SK-N-SH (cell line): ENCODE data around the gene MORN2. TPM values are rescaled to one million over a fixed set of nuclear protein-coding genes. Genes with fewer than 3 reads are reported as not detected.

Experiments
- CTCF ChIA-PET: fragments of 300-600, 350-600 bp; formaldehyde crosslinking; extraction: SDS; loops from one replicate; lab custom pipeline; 2021; lab: Yijun Ruan, JAX
- POLR2A ChIA-PET: fragments of 350-600 bp; sonication (Branson Sonifier 250); formaldehyde crosslinking; extraction: SDS; loops from one replicate; lab custom pipeline; 2020; ENCODE audit warnings: antibody characterized with exemption, inconsistent platforms; lab: Yijun Ruan, JAX
- DNase-seq: peaks from one replicate; pipeline ENCODE4 v3.0.0; 2012
- H2AFZ ChIP-seq: fragments of 200-600 bp; sonication (generic); 2 replicates; pipeline ENCODE4 v1.8.1; 2016; ENCODE audit warnings: antibody characterized with exemption, mild to moderate bottlenecking, low read depth
- H3F3A ChIP-seq: fragments of 200-600 bp; sonication (generic); replicated peaks from 2 replicates; pipeline ENCODE3; 2016; ENCODE audit warnings: antibody characterized with exemption, mild to moderate bottlenecking; ENCODE audit not compliant: insufficient read depth
- H3K27ac ChIP-seq, 2 experiments: fragments of 200-500 bp in 1 of 2; fragments of 200-600 bp in 1 of 2; sonication (Bioruptor generic) in 1 of 2; sonication (generic), shearing (Covaris generic) in 1 of 2; 2 replicates each; pipeline versions ENCODE4 v1.5.1 to v1.6.1; 2014 to 2016; ENCODE audit warnings: low read depth in 2 of 2, inconsistent platforms in 1 of 2, low read length in 1 of 2, mild to moderate bottlenecking in 1 of 2, mixed read lengths in 1 of 2
- H3K27me3 ChIP-seq: fragments of 200-600 bp; sonication (generic), shearing (Covaris generic); 2 replicates; pipeline ENCODE4 v1.6.1; 2016; ENCODE audit warnings: mixed run types; ENCODE audit not compliant: insufficient read depth
- H3K36me3 ChIP-seq, 2 experiments: fragments of 200-500 bp in 1 of 2; fragments of 200-600 bp in 1 of 2; sonication (Bioruptor generic) in 1 of 2; sonication (generic) in 1 of 2; replicated peaks in 1 of 2; 2 replicates each; pipeline versions ENCODE3 to v1.5.1; 2014 to 2016; ENCODE audit warnings: low read length in 1 of 2, mild to moderate bottlenecking in 1 of 2; ENCODE audit not compliant: insufficient read depth in 2 of 2, control insufficient read depth in 1 of 2
- H3K4me1 ChIP-seq, 2 experiments: fragments of 200-500 bp in 1 of 2; fragments of 200-600 bp in 1 of 2; sonication (Bioruptor generic) in 1 of 2; sonication (generic), shearing (Covaris generic) in 1 of 2; 2 replicates each; pipeline versions ENCODE4 v1.5.1 to v1.6.1; 2014 to 2016; ENCODE audit warnings: low read depth in 1 of 2, low read length in 1 of 2, mixed run types in 1 of 2; ENCODE audit not compliant: insufficient read depth in 2 of 2, control insufficient read depth in 1 of 2
- H3K4me2 ChIP-seq: fragments of 200-600 bp; sonication (generic), shearing (Covaris generic); 2 replicates; pipeline ENCODE4 v1.6.1; 2017; ENCODE audit warnings: mixed run types
- H3K4me3 ChIP-seq, 2 experiments: fragments of 200-500 bp in 1 of 2; fragments of 200-600 bp in 1 of 2; sonication (Bioruptor generic) in 1 of 2; sonication (generic), shearing (Covaris generic) in 1 of 2; 2 replicates each; pipeline versions ENCODE4 v1.5.1 to v1.8.1; 2014 to 2016; ENCODE audit warnings: low read depth in 2 of 2, inconsistent platforms in 1 of 2, low read length in 1 of 2, mild to moderate bottlenecking in 1 of 2, mixed read lengths in 1 of 2, moderate library complexity in 1 of 2
- H3K79me2 ChIP-seq: fragments of 200-600 bp; sonication (generic); 2 replicates; pipeline ENCODE4 v1.8.1; 2017; ENCODE audit warnings: mild to moderate bottlenecking; ENCODE audit not compliant: insufficient read depth
- H3K9ac ChIP-seq: fragments of 200-600 bp; sonication (generic); 2 replicates; pipeline ENCODE4 v1.6.1; 2017; ENCODE audit warnings: mixed run types
- H3K9me2 ChIP-seq: fragments of 200-600 bp; sonication (generic); 2 replicates; pipeline ENCODE4 v1.6.1; 2017; ENCODE audit warnings: mixed run types
- H3K9me3 ChIP-seq: fragments of 200-600 bp; sonication (generic); 2 replicates; pipeline ENCODE4 v1.6.1; 2017; ENCODE audit warnings: mixed run types, mild to moderate bottlenecking, moderate library complexity
- H4K20me1 ChIP-seq: fragments of 200-600 bp; sonication (generic); 2 replicates; pipeline ENCODE4 v1.6.1; 2017; ENCODE audit warnings: mild to moderate bottlenecking, mixed run types; ENCODE audit not compliant: insufficient read depth
- CHD2 ChIP-seq: fragments of 150-350 bp; IDR thresholded peaks from 2 replicates; pipeline ENCODE4 v1.6.1; 2018; ENCODE audit warnings: low read length; ENCODE audit not compliant: partially characterized antibody
- CTCF ChIP-seq: fragments of 200-600 bp; sonication (generic); IDR thresholded peaks from 2 replicates; pipeline ENCODE4 v1.6.1; 2017; ENCODE audit warnings: antibody characterized with exemption, mild to moderate bottlenecking, moderate library complexity
- EP300 ChIP-seq, 2 experiments: IDR thresholded peaks; 2 replicates each; pipeline versions ENCODE4 v1.4.0 to v1.6.1; 2012; ENCODE audit warnings: borderline replicate concordance in 1 of 2, low read depth in 1 of 2, low read length in 1 of 2
- EZH2phosphoT487 ChIP-seq: fragments of 200-600 bp; sonication (generic); IDR thresholded peaks from 2 replicates; pipeline ENCODE4 v1.6.1; 2017; ENCODE audit warnings: low read depth, mixed run types, mild to moderate bottlenecking, antibody characterized with exemption, moderate library complexity, borderline replicate concordance
- FOXJ3 ChIP-seq: sonication (generic); formaldehyde crosslinking; IDR thresholded peaks from 2 replicates; pipeline ENCODE4 v1.5.1; 2020; ENCODE audit warnings: mild to moderate bottlenecking, missing genetic modification reagents
- FOXM1 ChIP-seq: IDR thresholded peaks from 2 replicates; pipeline ENCODE4 v1.4.0; 2012; ENCODE audit warnings: low read depth, mild to moderate bottlenecking
- JUND ChIP-seq: IDR thresholded peaks from 2 replicates; pipeline ENCODE4 v1.4.0; 2012
- MXI1 ChIP-seq: IDR thresholded peaks from 2 replicates; pipeline ENCODE4 v1.6.1; 2012; ENCODE audit warnings: mild to moderate bottlenecking, low read depth, low read length, improper control_type of control experiment
- NRF1 ChIP-seq: IDR thresholded peaks from 2 replicates; pipeline ENCODE4 v1.6.1; 2012; ENCODE audit warnings: low read depth, mild to moderate bottlenecking, low read length
- PBX3 ChIP-seq: IDR thresholded peaks from 2 replicates; pipeline ENCODE4; 2012
- RAD21 ChIP-seq: IDR thresholded peaks from 2 replicates; pipeline ENCODE4 v1.6.1; 2012; ENCODE audit warnings: mild to moderate bottlenecking, low read length
- RCOR1 ChIP-seq: fragments of 150-350 bp; IDR thresholded peaks from 2 replicates; pipeline ENCODE4 v1.6.1; 2017; ENCODE audit warnings: antibody characterized with exemption, low read length
- REST ChIP-seq: IDR thresholded peaks from 2 replicates; pipeline ENCODE4 v1.6.1; 2012; ENCODE audit warnings: mild to moderate bottlenecking, low read depth, low read length, moderate library complexity
- RXRA ChIP-seq: IDR thresholded peaks from 2 replicates; pipeline ENCODE4 v1.4.0; 2012; ENCODE audit warnings: low read depth, mild to moderate bottlenecking, borderline replicate concordance
- SIN3A ChIP-seq: IDR thresholded peaks from 2 replicates; pipeline ENCODE4 v1.6.1; 2012; ENCODE audit warnings: low read depth, mild to moderate bottlenecking, low read length, moderate library complexity, borderline replicate concordance
- SMC3 ChIP-seq: IDR thresholded peaks from 2 replicates; pipeline ENCODE4 v1.6.1; 2012; ENCODE audit warnings: low read depth, low read length, improper control_type of control experiment
- TAF1 ChIP-seq: IDR thresholded peaks from 2 replicates; pipeline ENCODE4 v1.6.1; 2012; ENCODE audit warnings: low read depth, mild to moderate bottlenecking, low read length, moderate library complexity, borderline replicate concordance
- TCF12 ChIP-seq: IDR thresholded peaks from 2 replicates; pipeline ENCODE4 v1.4.0; 2012
- TEAD4 ChIP-seq: IDR thresholded peaks from 2 replicates; pipeline ENCODE4 v1.4.0; 2012; ENCODE audit warnings: mild to moderate bottlenecking, borderline replicate concordance; ENCODE audit not compliant: insufficient read depth
- USF1 ChIP-seq: IDR thresholded peaks from 2 replicates; pipeline ENCODE4 v1.4.0; 2012; ENCODE audit warnings: low read depth, borderline replicate concordance
- YY1 ChIP-seq: IDR thresholded peaks from 2 replicates; pipeline ENCODE4 v1.4.0; 2012; ENCODE audit warnings: low read depth, mild to moderate bottlenecking
- WGBS: methylation state at CpG from one replicate; pipeline ENCODE4 v1.1.6; 2017; ENCODE audit warnings: low lambda C conversion rate; 5-methylcytosine and 5-hydroxymethylcytosine counted together
- polyA plus RNA-seq, 3 experiments: library from polyadenylated mRNA; depleted of rRNA; stranded (reverse); fragments of >200 nt; gene quantifications; 2 replicates each; pipeline ENCODE4 v1.2.3, GENCODE V29; 2012

Gene MORN2
- polyA plus RNA-seq, 1 of the 3 experiments (the other 2 are of a cell fraction) = 23.2 TPM

- H3K27me3 ChIP-seq = no peaks in the 10 kb centered on the region
- ChIA-PET CTCF (interaction anchor here (0.6 to 2.1 kb wide), 3 partner anchors 10 to 30 kb away, joined by 3 to 5 read pairs (median 3); no protein-coding TSS in a partner anchor), POLR2A (no interaction called here)
- TF ChIP-seq PBX3 (no peak), EZH2phosphoT487 (no peak), SIN3A (no peak), YY1 (no peak), USF1 (no peak), SMC3 (no peak), TEAD4 (no peak), FOXM1 (no peak), RCOR1 (no peak), NRF1 (no peak), FOXJ3 (no peak)
- H3K79me2 ChIP-seq = no peaks in the 10 kb centered on the region
- 91% methylated on average over 3 of the region's 3 CpGs for WGBS
- H3K9me2 ChIP-seq = no peaks in the 10 kb centered on the region
- H3K36me3 ChIP-seq = peaks cover 61 to 65% of the 10 kb centered on the region in 2 experiments
- H3K27ac ChIP-seq = no peak overlapping the region
- H3K4me3 ChIP-seq = no peak overlapping the region
- H4K20me1 ChIP-seq = no peaks in the 10 kb centered on the region
- no peaks in the 10 kb centered on the region for H3K9me3 ChIP-seq
- no peak overlapping the region for H2AFZ ChIP-seq
- no peak overlapping the region for H3K4me2 ChIP-seq
- no peaks in the 10 kb centered on the region for H3K4me1 ChIP-seq
- H3K9ac ChIP-seq = no peak overlapping the region
- no peak for DNase-seq
- H3F3A ChIP-seq = no peaks in the 10 kb centered on the region
Observed at GRCh38 chr2:38850045-38850444, 25.7 kb upstream of the MORN2 start.

- Histone ChIP-seq H2AFZ (no peak overlapping the region), H3K4me2 (no peak overlapping the region), H3K27ac (no peak overlapping the region), H3K36me3 (peaks cover 70 to 84% of the 10 kb centered on the region in 2 experiments), H3K9ac (no peak overlapping the region), H3K4me1 (no peaks in the 10 kb centered on the region), H3K9me3 (no peaks in the 10 kb centered on the region), H3F3A (no peaks in the 10 kb centered on the region), H3K4me3 (no peak overlapping the region), H3K27me3 (no peaks in the 10 kb centered on the region), H3K79me2 (no peaks in the 10 kb centered on the region), H3K9me2 (no peaks in the 10 kb centered on the region), H4K20me1 (no peaks in the 10 kb centered on the region)
- no peak for DNase-seq
- ChIA-PET CTCF (interaction anchor here (1.0 to 1.5 kb wide), 2 partner anchors 16 to 21 kb away, joined by 3 to 4 read pairs; no protein-coding TSS in a partner anchor), POLR2A (no interaction called here)
- WGBS = 94% methylated on average over 1 of the region's 1 CpG
- no peak for TF ChIP-seq RAD21
- no peak for TF ChIP-seq MXI1
- TF ChIP-seq SMC3 = no peak
- TF ChIP-seq FOXJ3 = no peak
- TF ChIP-seq USF1 = no peak
- TF ChIP-seq CHD2 = no peak
- TF ChIP-seq JUND = no peak
- TF ChIP-seq TCF12 = no peak
- TF ChIP-seq CTCF = no peak
- no peak for TF ChIP-seq RXRA
- TF ChIP-seq TAF1 = no peak
- TF ChIP-seq SIN3A = no peak
- TF ChIP-seq EP300 (IDR thresholded peaks at IDR 0.05; ENCODE audit: borderline replicate concordance in 1 of 2, low read depth in 1 of 2, low read length in 1 of 2) = no peak
- TF ChIP-seq REST = no peak
- TF ChIP-seq YY1 = no peak
Observed at GRCh38 chr2:38856165-38856564, 19.6 kb upstream of the MORN2 start.
